Neuronal stem cell (in vitro differentiated cells): Measurements from ENCODE around the gene MACROD2.

Source experiments
- DNase-seq: peaks from one replicate; pipeline ENCODE4 v3.0.0-alpha.2; 2013; ENCODE audit warnings: low spot score
- H2AFZ ChIP-seq: one replicate; pipeline ENCODE4 v1.6.1; 2013; ENCODE audit warnings: mild to moderate bottlenecking, low read length, inconsistent platforms
- H2AK5ac ChIP-seq: 2 replicates; pipeline ENCODE4 v1.6.1; 2013; ENCODE audit warnings: low read depth, mild to moderate bottlenecking, inconsistent platforms, low read length, moderate library complexity, mixed read lengths
- H2BK120ac ChIP-seq: 2 replicates; pipeline ENCODE4 v1.6.1; 2013; ENCODE audit warnings: low read depth, mild to moderate bottlenecking, inconsistent platforms, low read length, moderate library complexity, mixed read lengths
- H2BK12ac ChIP-seq: one replicate; pipeline ENCODE4 v1.6.1; 2013; ENCODE audit warnings: low read length, inconsistent platforms
- H2BK15ac ChIP-seq: 2 replicates; pipeline ENCODE4 v1.6.1; 2013; ENCODE audit warnings: mild to moderate bottlenecking, low read length, inconsistent platforms, mixed read lengths
- H2BK5ac ChIP-seq: one replicate; pipeline ENCODE4 v1.6.1; 2013; ENCODE audit warnings: inconsistent platforms, mild to moderate bottlenecking, low read length, moderate library complexity
- H3K14ac ChIP-seq: one replicate; pipeline ENCODE4 v1.6.1; 2013; ENCODE audit warnings: low read length, inconsistent platforms
- H3K18ac ChIP-seq: 2 replicates; pipeline ENCODE4 v1.6.1; 2013; ENCODE audit warnings: low read length, inconsistent platforms
- H3K23ac ChIP-seq: 2 replicates; pipeline ENCODE4 v1.6.1; 2013; ENCODE audit warnings: low read depth, mild to moderate bottlenecking, mixed read lengths, low read length, inconsistent platforms; ENCODE audit not compliant: poor library complexity
- H3K27ac ChIP-seq: replicated peaks from 3 replicates; pipeline ENCODE4 v1.5.1; 2013; ENCODE audit warnings: low read length, inconsistent platforms
- H3K27me3 ChIP-seq, 3 experiments: 2 replicates each; pipeline ENCODE4 v1.6.1; 2013; ENCODE audit warnings: low read length in 3 of 3, mild to moderate bottlenecking in 2 of 3, inconsistent platforms in 1 of 3, low read depth in 1 of 3, mixed read lengths in 1 of 3, moderate library complexity in 1 of 3; ENCODE audit not compliant: control insufficient read depth in 3 of 3, insufficient read depth in 3 of 3
- H3K36me3 ChIP-seq, 2 donors: replicated peaks in 1 of 2; 2 replicates each; pipeline ENCODE4 v1.6.1; 2013; ENCODE audit warnings: low read length in 2 of 2; ENCODE audit not compliant: control insufficient read depth in 2 of 2, insufficient read depth in 2 of 2
- H3K4ac ChIP-seq: 2 replicates; pipeline ENCODE4 v1.6.1; 2013; ENCODE audit warnings: inconsistent platforms, mild to moderate bottlenecking, low read length, moderate library complexity
- H3K4me1 ChIP-seq, 2 donors: 1 replicate in 1 of 2; 2 replicates in 1 of 2; pipeline ENCODE4 v1.6.1; 2013; ENCODE audit warnings: low read length in 2 of 2, low read depth in 1 of 2; ENCODE audit not compliant: control insufficient read depth in 2 of 2, insufficient read depth in 1 of 2
- H3K4me2 ChIP-seq: one replicate; pipeline ENCODE4 v1.6.1; 2013; ENCODE audit warnings: mild to moderate bottlenecking, low read length, inconsistent platforms; ENCODE audit not compliant: insufficient read depth, poor library complexity, severe bottlenecking
- H3K4me3 ChIP-seq, 2 donors: 2 replicates each; pipeline ENCODE4 v1.5.1; 2013; ENCODE audit warnings: low read length in 2 of 2, mild to moderate bottlenecking in 2 of 2, inconsistent platforms in 1 of 2, moderate library complexity in 1 of 2
- H3K79me1 ChIP-seq: one replicate; pipeline ENCODE4 v1.6.1; 2013; ENCODE audit warnings: low read depth, mild to moderate bottlenecking, inconsistent platforms, low read length, moderate library complexity
- H3K9ac ChIP-seq: one replicate; pipeline ENCODE4 v1.6.1; 2013; ENCODE audit warnings: mild to moderate bottlenecking, low read depth, low read length, inconsistent platforms; ENCODE audit not compliant: poor library complexity
- H3K9me3 ChIP-seq, 2 donors: replicated peaks in 1 of 2; 2 replicates each; pipeline versions ENCODE3 to v1.6.1; 2013; ENCODE audit warnings: low read length in 2 of 2, mild to moderate bottlenecking in 2 of 2, inconsistent platforms in 1 of 2, low read depth in 1 of 2, mixed read lengths in 1 of 2, moderate library complexity in 1 of 2; ENCODE audit not compliant: control insufficient read depth in 2 of 2, insufficient read depth in 1 of 2
- H4K8ac ChIP-seq: one replicate; pipeline ENCODE4 v1.6.1; 2013; ENCODE audit warnings: low read depth, mild to moderate bottlenecking, inconsistent platforms, low read length, moderate library complexity
- H4K91ac ChIP-seq: one replicate; pipeline ENCODE4 v1.6.1; 2013; ENCODE audit warnings: low read length, low read depth, mild to moderate bottlenecking, inconsistent platforms; ENCODE audit not compliant: poor library complexity
- WGBS, 2 donors: extraction: QIAGEN DNeasy Blood & Tissue Kit; methylation state at CpG; one replicate each; pipeline ENCODE4 v1.1.7; 2013; ENCODE audit warnings: missing lambda C conversion rate in 2 of 2, mixed read lengths in 1 of 2; ENCODE audit not compliant: insufficient read length in 2 of 2, insufficient replicate concordance in 1 of 2; ENCODE audit errors: extremely low coverage in 2 of 2; 5-methylcytosine and 5-hydroxymethylcytosine counted together

Gene MACROD2

DNA sequence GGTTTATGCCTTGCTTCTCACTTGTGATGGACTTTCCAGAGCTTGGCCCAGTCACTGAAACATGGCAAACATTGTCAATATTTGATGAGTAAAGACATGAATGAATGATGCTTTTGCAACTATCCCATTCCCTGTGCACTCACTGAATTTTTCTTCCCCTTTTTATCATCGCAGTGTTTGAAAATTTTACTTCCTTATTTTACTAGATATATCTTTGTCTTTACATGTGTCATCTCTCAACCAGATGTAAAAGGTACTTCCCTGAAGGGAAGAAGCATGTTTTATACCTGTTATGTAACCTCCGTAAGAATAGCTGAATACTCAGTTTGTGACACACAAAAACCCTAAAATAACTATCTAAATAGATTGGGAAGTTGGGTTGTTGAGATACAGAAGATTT, 886.8 kb downstream of the MACROD2 start:
- DNase-seq = no peak
- Histone ChIP-seq H3K4me3 (no peak overlapping the region), H2BK12ac (no peak overlapping the region), H2BK5ac (no peak overlapping the region), H2BK120ac (no peak overlapping the region), H3K27ac (no peak overlapping the region), H2BK15ac (no peak overlapping the region), H3K36me3 (no peaks in the 10 kb centered on the region), H3K9ac (no peak overlapping the region), H3K4me2 (no peak overlapping the region), H3K23ac (no peak overlapping the region), H4K8ac (no peak overlapping the region), H3K79me1 (no peaks in the 10 kb centered on the region), H3K27me3 (no peaks in the 10 kb centered on the region), H2AFZ (no peak overlapping the region), H3K18ac (no peak overlapping the region), H4K91ac (no peak overlapping the region), H3K9me3 (no peaks in the 10 kb centered on the region), H3K4me1 (no peaks in the 10 kb centered on the region), H3K4ac (no peak overlapping the region), H3K14ac (no peak overlapping the region), H2AK5ac (no peak overlapping the region)
- no CpG with 5 or more reads among the region's 2 CpGs for WGBS, 2 donors

DNA sequence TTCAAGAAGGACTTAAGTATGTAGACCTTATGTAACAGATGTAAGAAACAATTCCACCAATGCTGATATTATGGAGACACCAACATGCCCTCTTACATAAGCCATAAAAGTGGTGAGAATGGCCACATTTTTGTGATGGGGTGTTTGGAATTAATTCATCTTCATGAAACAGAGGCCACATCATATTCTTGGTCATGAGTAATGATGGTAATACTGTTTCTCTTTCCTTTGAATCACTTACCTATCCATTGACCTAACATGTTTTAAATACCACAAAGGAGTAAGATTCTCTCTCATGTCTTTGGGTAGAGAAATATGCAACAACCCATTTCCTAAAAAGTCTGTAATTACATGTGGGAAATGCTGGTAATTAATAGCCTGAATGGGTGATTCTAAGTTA, 887.5 kb downstream of the MACROD2 start:
- H2AK5ac ChIP-seq = no peak overlapping the region
- H3K14ac ChIP-seq = no peak overlapping the region
- no peak overlapping the region for H2AFZ ChIP-seq
- no peak overlapping the region for H2BK12ac ChIP-seq
- no peaks in the 10 kb centered on the region for H3K79me1 ChIP-seq
- H2BK5ac ChIP-seq = no peak overlapping the region
- DNase-seq = no peak
- H3K27me3 ChIP-seq = no peaks in the 10 kb centered on the region
- H3K9ac ChIP-seq = no peak overlapping the region
- no peak overlapping the region for H3K4me2 ChIP-seq
- H3K4me3 ChIP-seq = no peak overlapping the region
- no peak overlapping the region for H4K91ac ChIP-seq
- peaks cover 0 to under 1% of the 10 kb centered on the region in 2 donors for H3K4me1 ChIP-seq
- no peak overlapping the region for H4K8ac ChIP-seq
- no peak overlapping the region for H3K23ac ChIP-seq
- H3K9me3 ChIP-seq = no peaks in the 10 kb centered on the region
- no peak overlapping the region for H2BK15ac ChIP-seq
- H3K27ac ChIP-seq = no peak overlapping the region
- H3K18ac ChIP-seq = no peak overlapping the region
- H2BK120ac ChIP-seq = no peak overlapping the region
- no peak overlapping the region for H3K4ac ChIP-seq
- H3K36me3 ChIP-seq = no peaks in the 10 kb centered on the region

DNA sequence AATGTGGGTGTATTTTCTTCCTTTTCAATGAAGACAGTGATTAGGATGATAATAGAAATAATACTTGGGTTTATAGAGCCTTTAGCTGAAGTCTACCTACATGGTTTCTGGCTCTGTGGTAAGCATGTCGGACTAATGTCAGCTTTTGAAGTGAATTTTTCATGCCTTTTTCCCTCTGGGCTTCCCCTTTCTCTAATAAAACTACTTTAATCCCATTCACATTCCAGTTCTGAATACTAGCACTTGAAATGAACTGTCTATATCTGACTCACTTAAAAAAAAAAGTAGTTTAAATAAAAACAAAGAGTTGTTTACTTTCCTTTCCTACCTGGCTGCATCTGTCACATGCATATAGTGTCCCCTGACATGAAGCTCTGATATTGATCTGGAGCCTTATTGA, 888.0 kb downstream of the MACROD2 start:
- Histone ChIP-seq H3K14ac (no peak overlapping the region), H3K9ac (no peak overlapping the region), H2BK120ac (no peak overlapping the region), H3K4me2 (no peak overlapping the region), H3K4ac (no peak overlapping the region), H3K23ac (no peak overlapping the region), H4K8ac (no peak overlapping the region), H3K9me3 (no peaks in the 10 kb centered on the region), H2BK15ac (no peak overlapping the region), H2BK5ac (no peak overlapping the region), H3K4me1 (peaks cover 0 to 4% of the 10 kb centered on the region in 2 donors), H3K27ac (no peak overlapping the region), H3K18ac (no peak overlapping the region), H3K36me3 (no peaks in the 10 kb centered on the region), H4K91ac (no peak overlapping the region), H2AK5ac (no peak overlapping the region), H2AFZ (no peak overlapping the region), H3K27me3 (no peaks in the 10 kb centered on the region), H2BK12ac (no peak overlapping the region), H3K79me1 (no peaks in the 10 kb centered on the region), H3K4me3 (no peak overlapping the region)
- whole genome bisulfite sequencing, 2 donors = no CpG with 5 or more reads among the region's 1 CpG
- DNase-seq = no peak

DNA sequence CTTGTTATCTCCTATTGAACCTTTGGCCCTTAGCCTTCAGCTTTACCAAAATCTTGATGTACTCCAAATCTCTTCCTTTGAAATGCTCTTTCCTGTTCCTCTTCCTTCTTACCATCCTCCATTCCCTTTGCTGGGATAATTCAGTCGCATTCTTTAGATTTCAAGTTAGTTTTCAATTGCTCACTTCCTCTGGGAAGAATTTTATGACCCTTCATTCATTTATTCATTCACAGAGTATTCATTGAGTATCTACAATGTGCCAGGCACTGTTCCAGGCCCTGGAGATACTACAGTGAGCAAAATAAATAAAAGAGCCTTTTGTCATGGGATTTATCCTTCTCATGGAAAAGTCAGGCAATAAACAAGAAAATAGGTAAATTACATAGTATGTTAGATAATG, 890.3 kb downstream of the MACROD2 start:
- Histone ChIP-seq H3K36me3 (no peaks in the 10 kb centered on the region), H3K4me1 (peaks cover 0 to 4% of the 10 kb centered on the region in 2 donors), H3K4me3 (no peak overlapping the region), H2BK5ac (no peak overlapping the region), H3K79me1 (no peaks in the 10 kb centered on the region), H3K9ac (no peak overlapping the region), H3K27me3 (no peaks in the 10 kb centered on the region), H3K27ac (no peak overlapping the region), H3K4ac (no peak overlapping the region), H2BK12ac (no peak overlapping the region), H3K23ac (no peak overlapping the region), H2BK15ac (no peak overlapping the region), H3K9me3 (no peaks in the 10 kb centered on the region), H3K18ac (no peak overlapping the region), H2AFZ (no peak overlapping the region), H2BK120ac (no peak overlapping the region), H3K4me2 (no peak overlapping the region), H3K14ac (no peak overlapping the region), H4K8ac (no peak overlapping the region), H2AK5ac (no peak overlapping the region), H4K91ac (no peak overlapping the region)
- WGBS, 2 donors = no CpG with 5 or more reads among the region's 1 CpG
- no peak for DNase-seq
